IMR-90 (cell line): ENCODE measurements around the gene DDX27. TPM values are rescaled to one million over a fixed set of nuclear protein-coding genes. Genes with fewer than 3 reads are reported as not detected.

Experiments
- ATAC-seq: fragments of 200-7000 bp; cut with Tn5 transposase; 2 replicates; pipeline ENCODE4 v1.9.1; 2020; ENCODE audit warnings: low read depth, mild to moderate bottlenecking, moderate library complexity
- BruUV-seq: library from RNA; stranded (reverse); fragments of 400-500 nt; replicated peaks from 2 replicates; lab custom pipeline; 2021; lab: Mats Ljungman, UMichigan
- CTCF ChIA-PET: fragments of 300-600 bp; formaldehyde crosslinking; extraction: SDS; loops from one replicate; lab custom pipeline; 2021; ENCODE audit warnings: antibody characterized with exemption; lab: Yijun Ruan, JAX
- POLR2A ChIA-PET: fragments of 300-600 bp; sonication (Branson Sonifier 250); formaldehyde crosslinking; loops from one replicate; lab custom pipeline; 2022; ENCODE audit warnings: antibody characterized with exemption; ENCODE audit not compliant: unreplicated experiment; lab: Charles Lee
- DNase-seq: peaks from one replicate; pipeline ENCODE4 v3.0.0; 2013
- H2AFZ ChIP-seq: replicated peaks from 2 replicates; pipeline ENCODE3; 2013; ENCODE audit warnings: low read length, mild to moderate bottlenecking; ENCODE audit not compliant: poor library complexity
- H2AK5ac ChIP-seq: 2 replicates; pipeline ENCODE4 v1.6.1; 2013; ENCODE audit warnings: low read depth, low read length, inconsistent platforms
- H2AK9ac ChIP-seq: replicated peaks from 2 replicates; pipeline ENCODE3; 2013; ENCODE audit warnings: mild to moderate bottlenecking, low read depth, low read length, moderate library complexity; ENCODE audit not compliant: poor library complexity
- H2BK120ac ChIP-seq: 2 replicates; pipeline ENCODE4 v1.6.1; 2013; ENCODE audit warnings: low read depth, low read length, inconsistent platforms
- H2BK15ac ChIP-seq: 3 replicates; pipeline ENCODE4 v1.6.1; 2013; ENCODE audit warnings: low read depth, low read length, inconsistent platforms
- H2BK20ac ChIP-seq: 2 replicates; pipeline ENCODE4 v1.6.1; 2013; ENCODE audit warnings: low read depth, mild to moderate bottlenecking, inconsistent platforms, low read length, moderate library complexity
- H2BK5ac ChIP-seq: 2 replicates; pipeline ENCODE4 v1.6.1; 2013; ENCODE audit warnings: mild to moderate bottlenecking, low read depth, low read length, inconsistent platforms; ENCODE audit not compliant: poor library complexity, severe bottlenecking
- H3K14ac ChIP-seq: replicated peaks from 2 replicates; pipeline ENCODE4 v1.6.1; 2013; ENCODE audit warnings: low read depth, low read length, inconsistent platforms
- H3K18ac ChIP-seq: 2 replicates; pipeline ENCODE4 v1.6.1; 2013; ENCODE audit warnings: low read depth, low read length, control low read depth
- H3K23ac ChIP-seq: 2 replicates; pipeline ENCODE4 v1.6.1; 2013; ENCODE audit warnings: low read depth, low read length, inconsistent platforms
- H3K27ac ChIP-seq: 2 replicates; pipeline ENCODE4 v1.5.1; 2013; ENCODE audit warnings: mild to moderate bottlenecking, control low read depth, low read length; ENCODE audit not compliant: insufficient read depth
- H3K27me3 ChIP-seq: 2 replicates; pipeline ENCODE4 v1.6.1; 2013; ENCODE audit warnings: low read length; ENCODE audit not compliant: control insufficient read depth, insufficient read depth
- H3K36me3 ChIP-seq: 2 replicates; pipeline ENCODE4 v1.6.1; 2013; ENCODE audit warnings: low read length, mixed read lengths; ENCODE audit not compliant: control insufficient read depth, insufficient read depth
- H3K4ac ChIP-seq: 2 replicates; pipeline ENCODE4 v1.6.1; 2013; ENCODE audit warnings: low read depth, low read length, inconsistent platforms
- H3K4me1 ChIP-seq: 2 replicates; pipeline ENCODE4 v1.6.1; 2013; ENCODE audit warnings: low read length, mixed read lengths; ENCODE audit not compliant: control insufficient read depth, insufficient read depth
- H3K4me2 ChIP-seq: 2 replicates; pipeline ENCODE4 v1.6.1; 2013; ENCODE audit warnings: low read depth, mild to moderate bottlenecking, control low read depth, low read length, moderate library complexity
- H3K4me3 ChIP-seq: 2 replicates; pipeline ENCODE4 v1.5.1; 2013; ENCODE audit warnings: low read depth, mild to moderate bottlenecking, control low read depth, low read length, moderate library complexity; ENCODE audit not compliant: insufficient read depth
- H3K56ac ChIP-seq: 2 replicates; pipeline ENCODE4 v1.6.1; 2013; ENCODE audit warnings: low read length, inconsistent platforms; ENCODE audit not compliant: insufficient read depth; ENCODE audit errors: extremely low read depth
- H3K79me1 ChIP-seq, 2 experiments: 2 replicates each; pipeline ENCODE4 v1.6.1; 2013; ENCODE audit warnings: low read length in 2 of 2, inconsistent platforms in 1 of 2, low read depth in 1 of 2
- H3K9ac ChIP-seq: 2 replicates; pipeline ENCODE4 v1.6.1; 2013; ENCODE audit warnings: low read depth, low read length, control low read depth
- H3K9me1 ChIP-seq: 2 replicates; pipeline ENCODE4 v1.6.1; 2013; ENCODE audit warnings: low read length, inconsistent platforms; ENCODE audit not compliant: insufficient read depth
- H3K9me3 ChIP-seq: 2 replicates; pipeline ENCODE4 v1.6.1; 2013; ENCODE audit warnings: low read length; ENCODE audit not compliant: control insufficient read depth, insufficient read depth
- H4K20me1 ChIP-seq: 2 replicates; pipeline ENCODE4 v1.6.1; 2013; ENCODE audit warnings: low read length, inconsistent platforms; ENCODE audit not compliant: insufficient read depth
- H4K5ac ChIP-seq: 2 replicates; pipeline ENCODE4 v1.6.1; 2013; ENCODE audit warnings: mild to moderate bottlenecking, low read depth, low read length, control low read depth
- H4K8ac ChIP-seq, 2 experiments: 2 replicates each; pipeline ENCODE4 v1.6.1; 2013; ENCODE audit warnings: low read depth in 2 of 2, low read length in 2 of 2, control low read depth in 1 of 2, inconsistent platforms in 1 of 2
- H4K91ac ChIP-seq: 2 replicates; pipeline ENCODE4 v1.6.1; 2013; ENCODE audit warnings: low read depth, low read length, inconsistent platforms; ENCODE audit not compliant: insufficient read depth
- CEBPB ChIP-seq: IDR thresholded peaks from 2 replicates; pipeline ENCODE4 v1.6.1; 2012; ENCODE audit warnings: low read depth, low read length, improper control_type of control experiment
- MAZ ChIP-seq: IDR thresholded peaks from 2 replicates; pipeline ENCODE4 v1.6.1; 2012; ENCODE audit warnings: low read depth, mild to moderate bottlenecking, low read length, improper control_type of control experiment, moderate library complexity, borderline replicate concordance
- MXI1 ChIP-seq: IDR thresholded peaks from 2 replicates; pipeline ENCODE4 v1.6.1; 2012; ENCODE audit warnings: low read depth, mild to moderate bottlenecking, low read length, moderate library complexity, borderline replicate concordance
- RCOR1 ChIP-seq: IDR thresholded peaks from 2 replicates; pipeline ENCODE4 v1.6.1; 2012; ENCODE audit warnings: mild to moderate bottlenecking, low read length, improper control_type of control experiment; ENCODE audit not compliant: insufficient replicate concordance
- USF2 ChIP-seq: fragments of 150-350 bp; IDR thresholded peaks from 2 replicates; pipeline ENCODE4 v1.6.1; 2017; ENCODE audit warnings: mild to moderate bottlenecking, antibody characterized with exemption, low read length, low read depth
- WGBS, 2 experiments: methylation state at CpG; one replicate each; pipeline versions ENCODE4 v1.1.5 to v1.1.7; 2013; ENCODE audit warnings: missing lambda C conversion rate in 2 of 2; ENCODE audit not compliant: insufficient read length in 1 of 2; ENCODE audit errors: extremely low coverage in 2 of 2; 5-methylcytosine and 5-hydroxymethylcytosine counted together
- dilution Hi-C: fragments of 300-500 bp; cut with HindIII; formaldehyde crosslinking; loops from one replicate; pipeline ENCODE4 v1.14.3; 2018; ENCODE audit warnings: low sequenced_read_pairs; ENCODE audit not compliant: unreplicated experiment
- in situ Hi-C: fragments of 300-500 bp; cut with MboI; formaldehyde crosslinking; loops from 3 replicates; pipeline ENCODE4 v1.14.3; 2019; ENCODE audit warnings: low sequenced_read_pairs, inconsistent platforms, mixed read lengths
- intact Hi-C: fragments of 100-400 bp; cut with micrococcal nuclease; formaldehyde crosslinking; loops from 2 replicates; pipeline ENCODE4 v1.10.0; 2022
- polyA plus RNA-seq, 3 experiments: library from polyadenylated mRNA; depleted of rRNA; stranded (reverse); fragments of >200 nt; gene quantifications; 2 replicates each; pipeline ENCODE4 v1.2.3, GENCODE V29; 2012; ENCODE audit warnings: low replicate concordance in 1 of 3
- total RNA-seq: library from RNA; depleted of rRNA; stranded (reverse); fragments of >200 nt; gene quantifications from 2 replicates; pipeline ENCODE4 v1.2.3, GENCODE V29; 2012

The DDX27 gene
- total and polyA plus RNA-seq, 2 of the 4 experiments (the other 2 are of a cell fraction), result 33.2 to 36.7 TPM

DNA sequence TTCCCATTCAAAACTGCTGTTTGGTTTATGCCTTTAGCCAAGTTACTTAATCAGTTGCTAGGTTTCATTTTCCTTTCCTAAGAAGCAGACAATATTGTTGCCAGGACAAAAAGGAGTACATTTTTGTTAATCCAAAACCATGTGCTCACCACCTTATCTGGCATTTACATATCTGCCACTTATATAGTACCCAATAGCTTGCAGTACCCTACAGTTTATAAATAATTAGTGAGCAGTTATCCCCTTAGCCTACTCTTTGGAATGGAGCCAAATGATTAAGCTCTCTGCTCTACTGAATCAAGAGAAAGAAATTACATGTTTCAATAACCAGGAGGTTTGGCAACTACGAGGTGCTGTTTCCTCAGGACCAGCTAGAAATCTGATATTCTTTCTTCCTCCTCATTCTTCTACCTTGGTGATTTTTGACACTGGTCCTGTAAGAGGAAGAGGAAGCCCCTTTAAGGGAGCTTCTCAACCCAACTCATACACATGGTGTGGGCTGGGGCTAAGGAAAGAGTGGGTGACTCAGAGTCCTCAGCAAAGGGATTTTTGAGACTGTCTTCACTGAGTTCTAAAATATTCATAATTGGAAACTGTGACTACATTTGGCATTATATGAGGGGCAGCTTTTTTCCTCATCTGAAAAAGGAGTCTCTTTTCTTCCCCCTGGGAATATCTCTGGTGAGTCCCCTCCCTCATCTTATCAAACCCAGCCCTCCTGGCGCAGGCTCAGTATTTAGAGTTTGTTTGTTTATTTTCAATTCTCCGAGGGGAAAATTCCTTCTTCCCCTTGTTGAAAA lies 57.1 kb downstream of the DDX27 start:
- peak overlapping the region; percentile 79 for H2BK5ac ChIP-seq
- H2BK120ac ChIP-seq, result 0 out of 2 replicates have a peak overlapping the region, but pooled peaks have one; percentile 1
- DNase-seq (peak; percentile 74), ATAC-seq (0 out of 2 replicates have a peak, but pooled peaks have one; percentile 4)
- H3K4me1 ChIP-seq, result peaks cover 4% of the 10 kb centered on the region; the same call in 1 of the 2 replicates
- H3K23ac ChIP-seq, result peak overlapping the region; percentile 96
- dilution Hi-C loops (no loop called here), intact Hi-C loops (loop anchor here (1.0 kb wide), 1 partner anchor 8 kb away; no protein-coding TSS in a partner anchor), in situ Hi-C loops (no loop called here)
- peaks cover 27 to 62% of the 10 kb centered on the region in 2 experiments for H3K79me1 ChIP-seq
- H4K8ac ChIP-seq, result no peak overlapping the region
- peak overlapping the region; percentile 53 for H3K4me3 ChIP-seq
- peaks cover 9% of the 10 kb centered on the region; the same call in 1 of the 2 replicates for H3K9me3 ChIP-seq
- H4K20me1 ChIP-seq, result peaks cover 56% of the 10 kb centered on the region
- H3K14ac ChIP-seq, result peak overlapping the region; percentile 96; the same call in 1 of the 2 replicates
- no CpG with 5 or more reads among the region's 3 CpGs for WGBS, 2 experiments
- peak overlapping the region; percentile 91; the same call in 1 of the 2 replicates for H3K4ac ChIP-seq
- peak; percentile 53 for TF ChIP-seq MXI1
- TF ChIP-seq MAZ, result peak; percentile 43; the same call in 1 of the 2 replicates
- TF ChIP-seq CEBPB, result peak; percentile 14; the same call in 1 of the 2 replicates
- no peak for TF ChIP-seq USF2
- no peak for TF ChIP-seq RCOR1
- H3K4me2 ChIP-seq, result peak overlapping the region; percentile 98
- H3K9me1 ChIP-seq, result peaks cover 7% of the 10 kb centered on the region
- no peak overlapping the region for H2AK9ac ChIP-seq
- peaks cover 40% of the 10 kb centered on the region for H3K36me3 ChIP-seq
- BruUV-seq, result TSS peak; percentile 62
- no peak overlapping the region for H2BK20ac ChIP-seq
- no peak overlapping the region for H4K91ac ChIP-seq
- peak overlapping the region; percentile 85; the same call in 1 of the 2 replicates for H3K27ac ChIP-seq
- H2AK5ac ChIP-seq, result 0 out of 2 replicates have a peak overlapping the region, but pooled peaks have one; percentile 91
- H2AFZ ChIP-seq, result no peak overlapping the region
- H3K18ac ChIP-seq, result 0 out of 2 replicates have a peak overlapping the region, but pooled peaks have one; percentile 19
- peak overlapping the region; percentile 74; the same call in 1 of the 2 replicates for H3K56ac ChIP-seq
- no peak overlapping the region for H4K5ac ChIP-seq
- H3K27me3 ChIP-seq, result no peaks in the 10 kb centered on the region
- H3K9ac ChIP-seq, result peak overlapping the region; percentile 87
- H2BK15ac ChIP-seq, result no peak overlapping the region
- ChIA-PET CTCF (interaction anchor here (0.6 to 1.0 kb wide), 3 partner anchors 9 to 59 kb away, joined by 3 to 4 read pairs (median 3); no protein-coding TSS in a partner anchor), POLR2A (no interaction called here)
